ENCODE data around the gene RPS6KL1.

Gene RPS6KL1

DNA sequence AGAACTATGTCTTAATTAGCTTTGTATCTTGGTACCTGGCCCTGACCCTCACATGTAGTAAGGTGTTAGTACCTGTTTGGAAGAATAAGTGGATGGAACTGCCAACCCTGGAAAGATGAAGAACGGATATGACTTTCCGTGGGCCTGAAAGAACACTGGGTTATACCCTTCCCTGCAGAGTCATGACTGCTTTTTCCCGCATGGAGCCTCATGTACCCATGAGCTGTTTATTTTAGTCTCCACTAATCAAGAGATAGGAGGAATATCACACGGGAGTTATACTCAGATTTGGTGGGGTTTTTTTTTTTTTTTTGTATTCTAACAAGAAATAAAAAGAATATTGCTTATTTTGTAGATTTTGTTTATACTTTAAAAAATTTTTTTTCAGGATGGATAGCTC is 25.4 kb downstream of the RPS6KL1 start:
- Mint-ChIP-seq H3K36me3 (ENCODE audit: low read depth) (peaks cover 94% of the 10 kb centered on the region), H3K9me3 (no peaks in the 10 kb centered on the region), H3K27me3 (ENCODE audit: low read depth) (no peaks in the 10 kb centered on the region), H3K4me3 (no peak overlapping the region), H3K4me1 (no peaks in the 10 kb centered on the region), H3K27ac (no peak overlapping the region)
- TF ChIP-seq, protein P1, sequence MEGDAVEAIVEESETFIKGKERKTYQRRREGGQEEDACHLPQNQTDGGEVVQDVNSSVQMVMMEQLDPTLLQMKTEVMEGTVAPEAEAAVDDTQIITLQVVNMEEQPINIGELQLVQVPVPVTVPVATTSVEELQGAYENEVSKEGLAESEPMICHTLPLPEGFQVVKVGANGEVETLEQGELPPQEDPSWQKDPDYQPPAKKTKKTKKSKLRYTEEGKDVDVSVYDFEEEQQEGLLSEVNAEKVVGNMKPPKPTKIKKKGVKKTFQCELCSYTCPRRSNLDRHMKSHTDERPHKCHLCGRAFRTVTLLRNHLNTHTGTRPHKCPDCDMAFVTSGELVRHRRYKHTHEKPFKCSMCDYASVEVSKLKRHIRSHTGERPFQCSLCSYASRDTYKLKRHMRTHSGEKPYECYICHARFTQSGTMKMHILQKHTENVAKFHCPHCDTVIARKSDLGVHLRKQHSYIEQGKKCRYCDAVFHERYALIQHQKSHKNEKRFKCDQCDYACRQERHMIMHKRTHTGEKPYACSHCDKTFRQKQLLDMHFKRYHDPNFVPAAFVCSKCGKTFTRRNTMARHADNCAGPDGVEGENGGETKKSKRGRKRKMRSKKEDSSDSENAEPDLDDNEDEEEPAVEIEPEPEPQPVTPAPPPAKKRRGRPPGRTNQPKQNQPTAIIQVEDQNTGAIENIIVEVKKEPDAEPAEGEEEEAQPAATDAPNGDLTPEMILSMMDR (IDR thresholded peaks at IDR 0.05; ENCODE audit: unreplicated experiment in 3 of 3), result no peak

GRCh38 chr14:74896400-74896799 is 26.7 kb downstream of the RPS6KL1 start:
- Mint-ChIP-seq H3K9me3 (no peaks in the 10 kb centered on the region), H3K27me3 (ENCODE audit: low read depth) (no peaks in the 10 kb centered on the region), H3K36me3 (ENCODE audit: low read depth) (peaks cover 93% of the 10 kb centered on the region), H3K4me1 (no peaks in the 10 kb centered on the region), H3K27ac (no peak overlapping the region), H3K4me3 (no peak overlapping the region)
- TF ChIP-seq, protein P1 (IDR thresholded peaks at IDR 0.05; ENCODE audit: unreplicated experiment in 3 of 3), result no peak

GRCh38 chr14:74893614-74894091 is 29.4 kb downstream of the RPS6KL1 start:
- Mint-ChIP-seq H3K27ac (no peak overlapping the region), H3K27me3 (ENCODE audit: low read depth) (no peaks in the 10 kb centered on the region), H3K4me1 (no peaks in the 10 kb centered on the region), H3K36me3 (ENCODE audit: low read depth) (peaks cover 88% of the 10 kb centered on the region), H3K4me3 (no peak overlapping the region), H3K9me3 (no peaks in the 10 kb centered on the region)
- TF ChIP-seq, protein P1 (IDR thresholded peaks at IDR 0.05; ENCODE audit: unreplicated experiment in 3 of 3), result no peak

DNA sequence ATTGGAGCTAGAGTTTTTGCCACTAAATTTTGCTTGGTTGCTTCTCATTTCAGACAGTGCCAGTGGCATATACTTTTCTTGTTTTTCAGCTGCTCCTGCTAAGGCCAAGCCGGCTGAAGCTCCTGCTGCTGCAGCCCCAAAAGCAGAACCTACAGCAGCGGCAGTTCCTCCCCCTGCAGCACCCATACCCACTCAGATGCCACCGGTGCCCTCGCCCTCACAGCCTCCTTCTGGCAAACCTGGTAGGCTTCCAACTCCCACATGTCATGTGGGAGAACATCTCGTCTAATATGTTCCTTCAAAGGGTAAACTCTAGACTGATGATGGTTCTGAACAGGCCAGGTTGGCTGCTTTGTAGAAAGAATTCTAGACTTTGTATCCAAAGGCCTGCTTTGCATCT is 30.3 kb downstream of the RPS6KL1 start:
- TF ChIP-seq, protein P1 (IDR thresholded peaks at IDR 0.05; ENCODE audit: unreplicated experiment in 3 of 3), result no peak
- H3K27me3 Mint-ChIP-seq (ENCODE audit: low read depth), result no peaks in the 10 kb centered on the region
- peaks cover 79% of the 10 kb centered on the region for H3K36me3 Mint-ChIP-seq (ENCODE audit: low read depth)
- no peaks in the 10 kb centered on the region for H3K4me1 Mint-ChIP-seq
- no peak overlapping the region for H3K27ac Mint-ChIP-seq
- H3K9me3 Mint-ChIP-seq, result no peaks in the 10 kb centered on the region
- H3K4me3 Mint-ChIP-seq, result no peak overlapping the region

DNA sequence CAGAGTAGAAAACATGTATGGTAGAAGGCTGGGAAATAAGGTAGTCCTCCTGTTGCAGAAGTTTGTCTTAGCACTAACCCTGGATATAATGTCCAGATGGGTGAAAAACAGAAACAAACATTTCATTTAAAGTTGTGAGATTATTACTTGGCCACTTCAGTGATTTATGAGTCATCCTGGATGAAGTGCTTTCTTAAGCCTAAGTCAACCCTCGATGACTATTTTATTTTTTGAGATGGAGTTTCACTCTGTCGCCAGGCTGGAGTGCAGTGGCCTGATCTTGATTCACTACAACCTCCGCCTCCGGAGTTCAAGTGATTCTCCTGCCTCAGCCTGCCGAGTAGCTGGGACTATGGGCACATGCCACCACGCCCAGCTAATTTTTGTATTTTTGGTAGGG is 31.2 kb downstream of the RPS6KL1 start:
- Mint-ChIP-seq H3K27me3 (ENCODE audit: low read depth) (no peaks in the 10 kb centered on the region), H3K27ac (no peak overlapping the region), H3K4me3 (no peak overlapping the region), H3K4me1 (no peaks in the 10 kb centered on the region), H3K36me3 (ENCODE audit: low read depth) (peaks cover 70% of the 10 kb centered on the region), H3K9me3 (no peaks in the 10 kb centered on the region)
- TF ChIP-seq, protein P1 (IDR thresholded peaks at IDR 0.05; ENCODE audit: unreplicated experiment in 3 of 3), result no peak

DNA sequence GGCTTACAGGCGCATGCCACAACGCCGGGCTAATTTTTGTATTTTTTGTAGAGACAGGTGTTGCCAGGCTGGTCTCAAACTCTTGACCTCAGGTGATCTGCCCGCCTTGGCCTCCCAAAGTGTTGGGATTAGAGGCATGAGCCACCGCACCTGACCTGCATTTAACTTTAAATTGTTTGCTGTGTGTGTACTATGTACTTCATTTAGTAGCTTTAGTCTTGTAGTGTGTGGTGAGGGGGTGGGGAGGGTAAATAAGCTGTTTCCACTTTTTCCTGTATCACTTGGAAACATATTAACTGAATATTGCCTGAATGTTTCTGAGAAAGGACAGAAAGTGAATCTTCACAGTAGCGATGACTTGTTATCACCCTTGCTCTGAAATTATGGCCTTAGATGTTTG is 32.8 kb downstream of the RPS6KL1 start:
- no peak overlapping the region for H3K4me3 Mint-ChIP-seq
- no peaks in the 10 kb centered on the region for H3K27me3 Mint-ChIP-seq (ENCODE audit: low read depth)
- no peak overlapping the region for H3K27ac Mint-ChIP-seq
- H3K9me3 Mint-ChIP-seq, result no peaks in the 10 kb centered on the region
- TF ChIP-seq, protein P1 (IDR thresholded peaks at IDR 0.05; ENCODE audit: unreplicated experiment in 3 of 3), result no peak
- peaks cover 8% of the 10 kb centered on the region for H3K4me1 Mint-ChIP-seq
- peaks cover 60% of the 10 kb centered on the region for H3K36me3 Mint-ChIP-seq (ENCODE audit: low read depth)
